OCI-LY3 (cell line): Measurements from ENCODE around the gene CPLANE2.

ENCODE experiments used
- H2AFZ ChIP-seq: fragments of 200-600, 300-600 bp; shearing (Covaris generic); 2 replicates; pipeline ENCODE4 v1.6.0; 2014; ENCODE audit warnings: antibody characterized with exemption, low read depth, low read length
- H3K27ac ChIP-seq: fragments of 200-600, 300-600 bp; sonication (generic); 2 replicates; pipeline ENCODE4 v1.5.1; 2014; ENCODE audit warnings: mild to moderate bottlenecking, low read length, moderate library complexity, mixed read lengths
- H3K27me3 ChIP-seq: fragments of 200-600, 300-600 bp; sonication (generic); 2 replicates; pipeline ENCODE4 v1.6.1; 2014; ENCODE audit warnings: low read depth, low read length, mixed read lengths
- H3K36me3 ChIP-seq: fragments of 200-600, 300-600 bp; sonication (generic); replicated peaks from 2 replicates; pipeline ENCODE3; 2014; ENCODE audit warnings: low read depth, low read length, mixed read lengths
- H3K4me1 ChIP-seq: fragments of 300-600, 200-600 bp; sonication (generic); 2 replicates; pipeline ENCODE4 v1.6.1; 2014; ENCODE audit warnings: low read length, mixed read lengths
- H3K4me2 ChIP-seq: fragments of 200-600, 300-600 bp; sonication (generic); 2 replicates; pipeline ENCODE4 v1.6.1; 2014; ENCODE audit warnings: low read length, mixed read lengths
- H3K4me3 ChIP-seq: fragments of 300-600, 200-600 bp; sonication (generic); 2 replicates; pipeline ENCODE4 v1.5.1; 2014; ENCODE audit warnings: antibody characterized with exemption, mild to moderate bottlenecking, low read length, moderate library complexity
- H3K79me2 ChIP-seq: fragments of 300-600, 200-600 bp; shearing (Covaris generic); 2 replicates; pipeline ENCODE4 v1.6.1; 2014; ENCODE audit warnings: mild to moderate bottlenecking, low read length, mixed read lengths
- H3K9ac ChIP-seq: fragments of 300-600, 200-600 bp; shearing (Covaris generic); 2 replicates; pipeline ENCODE4 v1.6.0; 2014; ENCODE audit warnings: mild to moderate bottlenecking, low read length, moderate library complexity
- H3K9me3 ChIP-seq: fragments of 200-600, 300-600 bp; shearing (Covaris generic); 2 replicates; pipeline ENCODE4 v1.6.1; 2014; ENCODE audit warnings: low read length, mixed read lengths; ENCODE audit not compliant: insufficient read depth
- H4K20me1 ChIP-seq: fragments of 200-600, 300-600 bp; sonication (generic); 2 replicates; pipeline ENCODE4 v1.6.1; 2016; ENCODE audit warnings: low read length, mixed read lengths; ENCODE audit not compliant: insufficient read depth
- CTCF ChIP-seq: fragments of 200-600, 300-600 bp; sonication (generic); IDR thresholded peaks from 2 replicates; pipeline ENCODE4 v1.5.1; 2014; ENCODE audit warnings: antibody characterized with exemption, low read length, low read depth
- EZH2phosphoT487 ChIP-seq: fragments of 200-600 bp; shearing (Covaris generic); IDR thresholded peaks from 2 replicates; pipeline ENCODE4 v1.6.1; 2018; ENCODE audit warnings: antibody characterized with exemption, mixed run types, low read depth

The CPLANE2 gene

GRCh38 chr1:16242556-16243214, 5.7 kb upstream of the CPLANE2 start:
- H4K20me1 ChIP-seq: no peaks in the 10 kb centered on the region
- no peak overlapping the region for H3K27ac ChIP-seq
- H3K4me3 ChIP-seq: no peak overlapping the region
- TF ChIP-seq EZH2phosphoT487: no peak
- TF ChIP-seq CTCF: no peak
- H3K4me1 ChIP-seq: peaks cover 3% of the 10 kb centered on the region; the same call in 1 of the 2 replicates
- no peaks in the 10 kb centered on the region for H3K79me2 ChIP-seq
- no peak overlapping the region for H2AFZ ChIP-seq
- no peak overlapping the region for H3K9ac ChIP-seq
- no peaks in the 10 kb centered on the region for H3K9me3 ChIP-seq
- no peaks in the 10 kb centered on the region for H3K36me3 ChIP-seq
- no peaks in the 10 kb centered on the region for H3K27me3 ChIP-seq
- H3K4me2 ChIP-seq: no peak overlapping the region

GRCh38 chr1:16241221-16241708, 4.3 kb upstream of the CPLANE2 start:
- no peaks in the 10 kb centered on the region for H3K36me3 ChIP-seq
- no peaks in the 10 kb centered on the region for H3K79me2 ChIP-seq
- H3K4me1 ChIP-seq: peaks cover 7% of the 10 kb centered on the region; the same call in 1 of the 2 replicates
- H3K27me3 ChIP-seq: no peaks in the 10 kb centered on the region
- no peak overlapping the region for H3K4me3 ChIP-seq
- TF ChIP-seq CTCF (no peak), EZH2phosphoT487 (no peak)
- no peak overlapping the region for H3K27ac ChIP-seq
- H4K20me1 ChIP-seq: no peaks in the 10 kb centered on the region
- H3K9ac ChIP-seq: no peak overlapping the region
- H3K4me2 ChIP-seq: no peak overlapping the region
- H2AFZ ChIP-seq: no peak overlapping the region
- H3K9me3 ChIP-seq: no peaks in the 10 kb centered on the region

- no peak overlapping the region for H3K9ac ChIP-seq
- no peak overlapping the region for H2AFZ ChIP-seq
- H3K9me3 ChIP-seq: no peaks in the 10 kb centered on the region
- H4K20me1 ChIP-seq: no peaks in the 10 kb centered on the region
- no peaks in the 10 kb centered on the region for H3K27me3 ChIP-seq
- no peak overlapping the region for H3K4me3 ChIP-seq
- no peak overlapping the region for H3K27ac ChIP-seq
- no peaks in the 10 kb centered on the region for H3K79me2 ChIP-seq
- H3K36me3 ChIP-seq: no peaks in the 10 kb centered on the region
- H3K4me2 ChIP-seq: no peak overlapping the region
- no peak for TF ChIP-seq EZH2phosphoT487
- TF ChIP-seq CTCF: no peak
- H3K4me1 ChIP-seq: peaks cover 11% of the 10 kb centered on the region
These were observed 3.0 kb upstream of the CPLANE2 start for GRCh38 chr1:16239972-16240491.

GRCh38 chr1:16237343-16237830, 404 bp upstream of the CPLANE2 start:
- H3K4me1 ChIP-seq: peaks cover 11% of the 10 kb centered on the region
- H3K27me3 ChIP-seq: no peaks in the 10 kb centered on the region
- peak overlapping the region; percentile 71; the same call in 1 of the 2 replicates for H2AFZ ChIP-seq
- no peaks in the 10 kb centered on the region for H4K20me1 ChIP-seq
- no peaks in the 10 kb centered on the region for H3K36me3 ChIP-seq
- H3K4me2 ChIP-seq: peak overlapping the region; percentile 77
- H3K79me2 ChIP-seq: no peaks in the 10 kb centered on the region
- no peak for TF ChIP-seq CTCF
- TF ChIP-seq EZH2phosphoT487: no peak
- no peak overlapping the region for H3K27ac ChIP-seq
- H3K9ac ChIP-seq: peak overlapping the region; percentile 84
- peak overlapping the region; percentile 96 for H3K4me3 ChIP-seq
- H3K9me3 ChIP-seq: no peaks in the 10 kb centered on the region
